ENCODE data around the gene RGCC. TPM values are rescaled to one million over a fixed set of nuclear protein-coding genes. Genes with fewer than 3 reads are reported as not detected.

The RGCC gene
- polyA plus RNA-seq, 1 of the 3 experiments (the other 2 are of a cell fraction) = 0.05 TPM

DNA sequence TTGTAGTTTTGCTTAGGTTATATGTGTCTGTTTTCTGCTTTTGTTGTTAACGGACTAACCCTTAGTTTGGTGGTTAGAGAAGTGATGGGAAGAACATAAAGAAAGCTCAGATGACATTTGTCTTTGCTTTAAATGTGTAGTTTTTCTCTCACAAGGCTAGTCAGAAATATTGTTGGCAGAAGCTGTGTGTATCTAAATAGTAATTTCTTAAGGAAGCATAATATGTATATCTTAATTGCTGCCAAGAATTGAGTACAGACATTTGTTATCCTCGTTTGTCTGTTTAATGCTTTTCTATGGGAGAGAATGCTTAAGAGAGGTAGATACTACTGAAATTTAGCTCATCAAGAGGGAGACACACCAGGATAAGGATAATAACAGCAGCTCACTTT lies 2.7 kb downstream of the RGCC start:
- Histone ChIP-seq H3K27me3 (ENCODE audit: insufficient read depth) (peaks cover 42% of the 10 kb centered on the region), H3K36me3 (replicated peaks in 1 of 2; ENCODE audit: control insufficient read depth in 1 of 2, insufficient read depth in 2 of 2, low read length in 1 of 2) (no peaks in the 10 kb centered on the region), H3K4me1 (ENCODE audit: control insufficient read depth in 1 of 2, insufficient read depth in 2 of 2, low read depth in 1 of 2, low read length in 1 of 2) (peaks cover 5 to 19% of the 10 kb centered on the region in 2 experiments; a peak in 2 of 4 replicates), H3K9me3 (no peaks in the 10 kb centered on the region), H2AFZ (ENCODE audit: low read depth) (no peak overlapping the region), H3K9ac (no peak overlapping the region), H3F3A (replicated peaks; ENCODE audit: insufficient read depth) (no peaks in the 10 kb centered on the region), H3K79me2 (ENCODE audit: insufficient read depth) (no peaks in the 10 kb centered on the region), H3K9me2 (no peaks in the 10 kb centered on the region), H3K4me2 (no peak overlapping the region), H4K20me1 (ENCODE audit: insufficient read depth) (no peaks in the 10 kb centered on the region), H3K27ac (ENCODE audit: low read depth in 2 of 2, low read length in 1 of 2) (no peak overlapping the region), H3K4me3 (ENCODE audit: low read depth in 2 of 2, low read length in 1 of 2) (no peak overlapping the region)
- TF ChIP-seq FOSL2 (IDR thresholded peaks at IDR 0.05; ENCODE audit: borderline replicate concordance, low read depth) (no peak), MXI1 (IDR thresholded peaks at IDR 0.05; ENCODE audit: low read depth, low read length) (no peak), RAD21 (IDR thresholded peaks at IDR 0.05; ENCODE audit: low read length) (no peak), RXRA (IDR thresholded peaks at IDR 0.05; ENCODE audit: borderline replicate concordance, low read depth) (no peak), NRF1 (IDR thresholded peaks at IDR 0.05; ENCODE audit: low read depth, low read length) (no peak), RFX5 (IDR thresholded peaks at IDR 0.05; ENCODE audit: low read length) (no peak), TEAD4 (IDR thresholded peaks at IDR 0.05; ENCODE audit: borderline replicate concordance, insufficient read depth) (no peak), POLR2AphosphoS5 (IDR thresholded peaks at IDR 0.05; ENCODE audit: low read depth, low read length) (no peak), MEF2A (IDR thresholded peaks at IDR 0.05; ENCODE audit: borderline replicate concordance, low read depth) (no peak), NFIC (IDR thresholded peaks at IDR 0.05; ENCODE audit: borderline replicate concordance) (no peak), FOXJ3 (CRISPR knock-in tag; IDR thresholded peaks at IDR 0.05) (no peak), YY1 (IDR thresholded peaks at IDR 0.05; ENCODE audit: low read depth) (no peak), CHD2 (IDR thresholded peaks at IDR 0.05; ENCODE audit: low read length, partially characterized antibody) (no peak), TAF1 (IDR thresholded peaks at IDR 0.05; ENCODE audit: borderline replicate concordance, low read depth, low read length) (no peak), GABPA (IDR thresholded peaks at IDR 0.05; ENCODE audit: low read depth) (no peak)
- TF ChIP-seq, protein P1, sequence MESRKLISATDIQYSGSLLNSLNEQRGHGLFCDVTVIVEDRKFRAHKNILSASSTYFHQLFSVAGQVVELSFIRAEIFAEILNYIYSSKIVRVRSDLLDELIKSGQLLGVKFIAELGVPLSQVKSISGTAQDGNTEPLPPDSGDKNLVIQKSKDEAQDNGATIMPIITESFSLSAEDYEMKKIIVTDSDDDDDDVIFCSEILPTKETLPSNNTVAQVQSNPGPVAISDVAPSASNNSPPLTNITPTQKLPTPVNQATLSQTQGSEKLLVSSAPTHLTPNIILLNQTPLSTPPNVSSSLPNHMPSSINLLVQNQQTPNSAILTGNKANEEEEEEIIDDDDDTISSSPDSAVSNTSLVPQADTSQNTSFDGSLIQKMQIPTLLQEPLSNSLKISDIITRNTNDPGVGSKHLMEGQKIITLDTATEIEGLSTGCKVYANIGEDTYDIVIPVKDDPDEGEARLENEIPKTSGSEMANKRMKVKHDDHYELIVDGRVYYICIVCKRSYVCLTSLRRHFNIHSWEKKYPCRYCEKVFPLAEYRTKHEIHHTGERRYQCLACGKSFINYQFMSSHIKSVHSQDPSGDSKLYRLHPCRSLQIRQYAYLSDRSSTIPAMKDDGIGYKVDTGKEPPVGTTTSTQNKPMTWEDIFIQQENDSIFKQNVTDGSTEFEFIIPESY (IDR thresholded peaks at IDR 0.05; ENCODE audit: borderline replicate concordance, low read depth) = no peak
- TF ChIP-seq, protein P2, sequence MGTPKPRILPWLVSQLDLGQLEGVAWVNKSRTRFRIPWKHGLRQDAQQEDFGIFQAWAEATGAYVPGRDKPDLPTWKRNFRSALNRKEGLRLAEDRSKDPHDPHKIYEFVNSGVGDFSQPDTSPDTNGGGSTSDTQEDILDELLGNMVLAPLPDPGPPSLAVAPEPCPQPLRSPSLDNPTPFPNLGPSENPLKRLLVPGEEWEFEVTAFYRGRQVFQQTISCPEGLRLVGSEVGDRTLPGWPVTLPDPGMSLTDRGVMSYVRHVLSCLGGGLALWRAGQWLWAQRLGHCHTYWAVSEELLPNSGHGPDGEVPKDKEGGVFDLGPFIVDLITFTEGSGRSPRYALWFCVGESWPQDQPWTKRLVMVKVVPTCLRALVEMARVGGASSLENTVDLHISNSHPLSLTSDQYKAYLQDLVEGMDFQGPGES (IDR thresholded peaks at IDR 0.05; ENCODE audit: low read depth, low read length) = no peak
- TF ChIP-seq, protein P3, sequence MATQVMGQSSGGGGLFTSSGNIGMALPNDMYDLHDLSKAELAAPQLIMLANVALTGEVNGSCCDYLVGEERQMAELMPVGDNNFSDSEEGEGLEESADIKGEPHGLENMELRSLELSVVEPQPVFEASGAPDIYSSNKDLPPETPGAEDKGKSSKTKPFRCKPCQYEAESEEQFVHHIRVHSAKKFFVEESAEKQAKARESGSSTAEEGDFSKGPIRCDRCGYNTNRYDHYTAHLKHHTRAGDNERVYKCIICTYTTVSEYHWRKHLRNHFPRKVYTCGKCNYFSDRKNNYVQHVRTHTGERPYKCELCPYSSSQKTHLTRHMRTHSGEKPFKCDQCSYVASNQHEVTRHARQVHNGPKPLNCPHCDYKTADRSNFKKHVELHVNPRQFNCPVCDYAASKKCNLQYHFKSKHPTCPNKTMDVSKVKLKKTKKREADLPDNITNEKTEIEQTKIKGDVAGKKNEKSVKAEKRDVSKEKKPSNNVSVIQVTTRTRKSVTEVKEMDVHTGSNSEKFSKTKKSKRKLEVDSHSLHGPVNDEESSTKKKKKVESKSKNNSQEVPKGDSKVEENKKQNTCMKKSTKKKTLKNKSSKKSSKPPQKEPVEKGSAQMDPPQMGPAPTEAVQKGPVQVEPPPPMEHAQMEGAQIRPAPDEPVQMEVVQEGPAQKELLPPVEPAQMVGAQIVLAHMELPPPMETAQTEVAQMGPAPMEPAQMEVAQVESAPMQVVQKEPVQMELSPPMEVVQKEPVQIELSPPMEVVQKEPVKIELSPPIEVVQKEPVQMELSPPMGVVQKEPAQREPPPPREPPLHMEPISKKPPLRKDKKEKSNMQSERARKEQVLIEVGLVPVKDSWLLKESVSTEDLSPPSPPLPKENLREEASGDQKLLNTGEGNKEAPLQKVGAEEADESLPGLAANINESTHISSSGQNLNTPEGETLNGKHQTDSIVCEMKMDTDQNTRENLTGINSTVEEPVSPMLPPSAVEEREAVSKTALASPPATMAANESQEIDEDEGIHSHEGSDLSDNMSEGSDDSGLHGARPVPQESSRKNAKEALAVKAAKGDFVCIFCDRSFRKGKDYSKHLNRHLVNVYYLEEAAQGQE (IDR thresholded peaks at IDR 0.05; ENCODE audit: low read depth, low read length) = no peak
- TF ChIP-seq, protein P4, sequence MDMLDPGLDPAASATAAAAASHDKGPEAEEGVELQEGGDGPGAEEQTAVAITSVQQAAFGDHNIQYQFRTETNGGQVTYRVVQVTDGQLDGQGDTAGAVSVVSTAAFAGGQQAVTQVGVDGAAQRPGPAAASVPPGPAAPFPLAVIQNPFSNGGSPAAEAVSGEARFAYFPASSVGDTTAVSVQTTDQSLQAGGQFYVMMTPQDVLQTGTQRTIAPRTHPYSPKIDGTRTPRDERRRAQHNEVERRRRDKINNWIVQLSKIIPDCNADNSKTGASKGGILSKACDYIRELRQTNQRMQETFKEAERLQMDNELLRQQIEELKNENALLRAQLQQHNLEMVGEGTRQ (IDR thresholded peaks at IDR 0.05; ENCODE audit: borderline replicate concordance, low read depth, low read length) = no peak
- POLR2A ChIA-PET = no interaction called here
- WGBS (ENCODE audit: low lambda C conversion rate) = 68% methylated on average over 2 of the region's 2 CpGs
- CTCF ChIA-PET = interaction anchor here (0.7 to 2.4 kb wide), 5 partner anchors 9 to 651 kb away, joined by 3 to 10 read pairs (median 3); no protein-coding TSS in a partner anchor
- DNase-seq = no peak
